Lower leg skin (tissue), 4 donors: ENCODE results near the gene RBM20. TPM values are rescaled to one million over a fixed set of nuclear protein-coding genes. Genes with fewer than 3 reads are reported as not detected.
A peak's percentile ranks its signal among the peaks of the same experiment; 100 is the strongest.

Source experiments
- DNase-seq, 2 donors: peaks; one replicate each; pipeline ENCODE4 v3.0.0-alpha.2; 2019; ENCODE audit warnings: low spot score in 2 of 2
- H3K4me3 ChIP-seq: fragments of 200-600 bp; sonication (generic); 2 replicates; pipeline ENCODE4 v1.5.1; 2017; ENCODE audit warnings: mild to moderate bottlenecking, low read depth; ENCODE audit not compliant: poor library complexity, severe bottlenecking
- POLR2A ChIP-seq, 2 donors: fragments of 450-650 bp; IDR thresholded peaks; one replicate each; pipeline ENCODE4 v1.6.1; 2016 to 2017; ENCODE audit warnings: antibody characterized with exemption in 2 of 2, mild to moderate bottlenecking in 1 of 2, moderate library complexity in 1 of 2
- WGBS, 2 donors: methylation state at CpG; one replicate each; pipeline ENCODE4 v1.1.5; 2018; 5-methylcytosine and 5-hydroxymethylcytosine counted together
- intact Hi-C: fragments of 100-400 bp; cut with DNase I; formaldehyde crosslinking; loops from one replicate; pipeline ENCODE4 v1.15.0; 2023; ENCODE audit warnings: low total_unique reads
- total RNA-seq, 4 donors: library from RNA; depleted of rRNA; stranded (reverse); fragments of >200 nt; gene quantifications; one replicate each; pipeline ENCODE4 v1.1.0, GENCODE V29; 2016
- TF ChIP-seq, protein P1 (sequence below), 3 donors: fragments of 450-650 bp; IDR thresholded peaks; one replicate each; pipeline ENCODE4 v1.5.1; 2016; ENCODE audit warnings: antibody characterized with exemption in 3 of 3, mild to moderate bottlenecking in 3 of 3, moderate library complexity in 2 of 3

The RBM20 gene
- total RNA-seq, 4 donors from 2014 or later, result 0.66 to 6.2 (median 3.5) TPM

DNA sequence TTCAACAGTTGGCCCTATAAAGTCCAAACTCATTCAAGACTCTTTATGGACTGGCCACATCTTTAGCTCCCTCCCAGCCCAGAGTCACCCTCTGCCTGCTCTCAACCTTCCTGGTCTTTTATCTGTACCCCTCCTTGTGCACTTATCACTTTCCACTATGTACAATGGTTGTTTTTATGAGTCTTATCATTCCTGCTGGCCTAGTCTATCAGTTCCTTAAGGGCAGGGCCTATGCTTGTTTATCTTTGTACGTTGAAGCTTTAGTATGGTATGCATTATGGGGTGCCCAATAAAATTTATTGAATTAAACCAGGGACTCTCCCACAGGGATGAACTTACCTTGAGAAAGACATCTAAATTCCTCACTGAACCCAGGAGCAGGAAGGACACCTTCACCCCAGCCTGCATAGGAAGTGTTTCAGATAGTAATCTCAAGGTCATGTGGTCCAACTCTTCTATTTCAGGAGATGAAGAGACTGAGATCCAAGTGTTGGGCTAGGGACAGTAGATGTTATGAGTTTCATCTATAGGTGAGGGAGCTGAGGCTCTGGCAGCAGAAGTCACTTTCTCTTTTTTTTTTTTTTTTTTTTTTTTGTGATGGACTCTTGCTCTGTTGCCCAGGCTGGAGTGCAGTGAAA, 214.3 kb downstream of the RBM20 start:
- 29 to 60% methylated on average over 1 of the region's 1 CpG for WGBS, 2 donors
- TF ChIP-seq, protein P1, sequence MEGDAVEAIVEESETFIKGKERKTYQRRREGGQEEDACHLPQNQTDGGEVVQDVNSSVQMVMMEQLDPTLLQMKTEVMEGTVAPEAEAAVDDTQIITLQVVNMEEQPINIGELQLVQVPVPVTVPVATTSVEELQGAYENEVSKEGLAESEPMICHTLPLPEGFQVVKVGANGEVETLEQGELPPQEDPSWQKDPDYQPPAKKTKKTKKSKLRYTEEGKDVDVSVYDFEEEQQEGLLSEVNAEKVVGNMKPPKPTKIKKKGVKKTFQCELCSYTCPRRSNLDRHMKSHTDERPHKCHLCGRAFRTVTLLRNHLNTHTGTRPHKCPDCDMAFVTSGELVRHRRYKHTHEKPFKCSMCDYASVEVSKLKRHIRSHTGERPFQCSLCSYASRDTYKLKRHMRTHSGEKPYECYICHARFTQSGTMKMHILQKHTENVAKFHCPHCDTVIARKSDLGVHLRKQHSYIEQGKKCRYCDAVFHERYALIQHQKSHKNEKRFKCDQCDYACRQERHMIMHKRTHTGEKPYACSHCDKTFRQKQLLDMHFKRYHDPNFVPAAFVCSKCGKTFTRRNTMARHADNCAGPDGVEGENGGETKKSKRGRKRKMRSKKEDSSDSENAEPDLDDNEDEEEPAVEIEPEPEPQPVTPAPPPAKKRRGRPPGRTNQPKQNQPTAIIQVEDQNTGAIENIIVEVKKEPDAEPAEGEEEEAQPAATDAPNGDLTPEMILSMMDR (IDR thresholded peaks at IDR 0.05), result no peak
- no peak for TF ChIP-seq POLR2A (IDR thresholded peaks at IDR 0.05)
- no peak for DNase-seq
- no peak overlapping the region for H3K4me3 ChIP-seq
- intact Hi-C loops, result no loop called here

DNA sequence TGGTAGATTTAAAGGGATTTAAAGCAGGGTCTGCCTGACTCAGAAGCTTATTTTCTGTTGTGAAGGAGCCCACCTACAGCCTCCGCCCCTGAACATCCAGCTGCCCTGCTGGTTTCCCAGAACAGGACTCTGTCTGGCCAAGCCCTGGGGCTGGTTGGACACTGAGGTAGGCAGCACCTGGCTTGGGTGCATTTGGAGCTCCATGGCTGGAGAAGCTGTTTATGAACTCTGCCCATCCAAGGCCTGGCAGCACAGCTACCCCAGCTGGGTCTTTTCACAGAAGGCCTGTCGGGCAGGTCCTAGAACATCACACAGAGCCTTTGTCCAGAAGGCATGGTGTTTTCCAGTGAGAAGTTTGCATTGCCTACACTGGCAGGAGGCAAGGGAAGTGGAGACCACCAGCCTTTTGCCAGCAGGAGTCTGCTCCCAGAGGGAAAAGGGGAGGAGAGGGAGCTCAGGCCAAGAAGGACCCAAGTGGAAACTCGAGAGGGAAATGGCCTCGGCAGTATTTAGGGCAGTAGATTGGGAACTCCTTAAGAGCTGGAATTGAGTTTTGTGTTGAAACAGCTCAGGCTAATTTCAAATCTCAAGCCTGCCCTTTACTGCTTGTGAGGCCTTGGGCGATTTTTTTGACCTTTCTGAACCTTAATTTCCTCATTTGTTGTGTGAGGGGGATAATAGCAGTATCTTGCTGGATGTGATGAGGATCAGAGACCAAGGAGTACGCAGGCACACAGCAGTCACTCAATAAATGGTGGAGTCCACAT, 215.3 kb downstream of the RBM20 start:
- intact Hi-C loops, result no loop called here
- no peak overlapping the region for H3K4me3 ChIP-seq
- WGBS, 2 donors, result 51 to 65% methylated on average over 6 of the region's 6 CpGs
- DNase-seq, result peak in 1 of 2 donors; percentile 82
- TF ChIP-seq POLR2A (IDR thresholded peaks at IDR 0.05), result no peak
- TF ChIP-seq, protein P1 (IDR thresholded peaks at IDR 0.05), result no peak

- peak; percentile 64 to 70 for DNase-seq
- intact Hi-C loops, result no loop called here
- WGBS, 2 donors, result 19 to 29% methylated on average over 1 of the region's 1 CpG
- TF ChIP-seq, protein P1 (IDR thresholded peaks at IDR 0.05), result no peak
- TF ChIP-seq POLR2A (IDR thresholded peaks at IDR 0.05), result no peak
- no peak overlapping the region for H3K4me3 ChIP-seq
Observed at GRCh38 chr10:110859973-110860376, 215.8 kb downstream of the RBM20 start.

DNA sequence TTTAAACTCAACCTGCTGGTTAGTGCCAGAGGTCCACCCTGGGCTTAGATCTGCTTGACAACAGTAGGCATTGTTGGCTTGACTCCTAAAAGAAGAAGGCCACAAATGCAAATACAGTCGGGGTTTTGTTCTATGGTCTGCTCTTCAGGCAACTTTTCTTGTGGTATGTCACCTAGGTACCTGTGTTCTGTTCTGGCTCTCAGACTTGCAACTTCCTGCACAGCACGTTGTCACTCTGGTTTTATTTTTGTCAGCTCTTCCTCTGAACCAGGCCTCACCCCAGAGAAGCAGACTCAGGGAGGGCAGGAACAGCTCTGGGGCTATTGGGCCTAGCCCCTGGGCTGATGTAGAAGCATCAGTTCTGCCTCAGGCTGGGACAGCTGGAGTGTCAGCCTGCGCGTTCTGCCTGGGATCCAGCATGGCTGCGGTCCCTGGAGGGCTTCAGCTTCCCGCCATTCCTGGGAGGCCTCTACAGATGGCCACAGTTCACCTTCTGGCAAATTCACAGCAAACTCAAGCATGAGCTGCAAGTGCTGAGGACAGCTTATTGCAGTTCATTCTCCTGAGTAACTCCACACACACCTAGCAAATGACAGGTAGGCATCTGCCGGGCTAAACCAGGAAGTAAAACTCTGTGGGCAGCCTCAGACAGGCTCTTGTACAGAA, 216.6 kb downstream of the RBM20 start:
- intact Hi-C loops, result no loop called here
- DNase-seq, result peak in 1 of 2 donors; percentile 78
- H3K4me3 ChIP-seq, result no peak overlapping the region
- 34 to 40% methylated on average over 5 to 7 of the region's 7 CpGs for WGBS, 2 donors
- TF ChIP-seq, protein P1 (IDR thresholded peaks at IDR 0.05), result no peak
- no peak for TF ChIP-seq POLR2A (IDR thresholded peaks at IDR 0.05)

DNA sequence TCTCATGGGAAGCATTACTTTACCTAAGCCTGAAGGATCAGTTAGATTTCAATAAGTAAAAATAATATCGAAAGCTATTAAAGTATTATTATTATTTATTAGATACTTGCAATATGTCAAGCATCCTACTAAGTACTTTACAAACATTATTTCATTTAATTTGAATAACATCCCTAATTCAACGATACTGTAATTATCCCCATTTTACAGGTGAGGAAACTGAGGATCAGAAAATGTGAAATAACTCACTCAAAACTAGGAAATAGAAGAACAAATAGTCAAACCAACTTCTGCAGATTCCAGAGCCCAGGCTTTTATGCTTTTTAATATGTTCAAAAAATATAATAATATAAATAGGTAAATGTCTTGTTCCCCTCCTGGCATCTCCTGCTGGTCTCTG, 217.3 kb downstream of the RBM20 start:
- intact Hi-C loops, result no loop called here
- 94 to 97% methylated on average over 2 of the region's 2 CpGs for WGBS, 2 donors

More for the DNA sequence above, 217.3 kb downstream of the RBM20 start:
- TF ChIP-seq POLR2A (IDR thresholded peaks at IDR 0.05), result no peak
- TF ChIP-seq, protein P1 (IDR thresholded peaks at IDR 0.05), result no peak
- H3K4me3 ChIP-seq, result no peak overlapping the region
- no peak for DNase-seq
